ENCODE results near the gene MORN4. TPM values are rescaled to one million over a fixed set of nuclear protein-coding genes. Genes with fewer than 3 reads are reported as not detected.

The MORN4 gene
- total and polyA plus RNA-seq, 11 donors = 7.2 to 31.7 (median 12.8) TPM

- TF ChIP-seq CTCF (IDR thresholded peaks at IDR 0.05) = no peak
- TF ChIP-seq POLR2A (IDR thresholded peaks at IDR 0.05) = no peak
- no peak overlapping the region for H3K4me3 ChIP-seq
- peaks cover 0 to 15% (median 2%) of the 10 kb centered on the region in 12 donors for H3K4me1 ChIP-seq
- WGBS, 4 donors = 33 to 39% (median 38%) methylated on average over 4 of the region's 4 CpGs
- ATAC-seq (peak in 3 of 4 donors; percentile 34 to 74 (median 51)), DNase-seq (no peak)
- no peaks in the 10 kb centered on the region for H3K27me3 ChIP-seq
- H3K27ac ChIP-seq = peak overlapping the region in 5 of 12 donors; percentile 12 to 68 (median 21)
- no peaks in the 10 kb centered on the region for H3K36me3 ChIP-seq
- H3K9me3 ChIP-seq = no peaks in the 10 kb centered on the region
- intact Hi-C loops (cut with DNase I) = loop anchor here in 1 of 10 donors (10.0 kb wide), 1 partner anchor 223 kb away; the partner anchor contains the start of gene RRP12
Measured at GRCh38 chr10:97627731-97628130, 5.6 kb downstream of the MORN4 start.

GRCh38 chr10:97623277-97623676 is 10.0 kb downstream of the MORN4 start:
- TF ChIP-seq POLR2A (IDR thresholded peaks at IDR 0.05) (no peak), CTCF (IDR thresholded peaks at IDR 0.05) (no peak)
- Histone ChIP-seq H3K27me3 (no peaks in the 10 kb centered on the region), H3K4me1 (peaks cover 0 to 9% (median 0%) of the 10 kb centered on the region in 12 donors), H3K27ac (no peak overlapping the region), H3K4me3 (no peak overlapping the region), H3K9me3 (no peaks in the 10 kb centered on the region), H3K36me3 (peaks cover 0 to 6% (median 0%) of the 10 kb centered on the region in 9 donors)
- DNase-seq = no peak
- ATAC-seq = no peak
- intact Hi-C loops (cut with DNase I) = loop anchor here in 1 of 10 donors (10.0 kb wide), 1 partner anchor 218 kb away; the partner anchor contains the start of gene RRP12
- 88 to 100% (median 94%) methylated on average over 1 of the region's 1 CpG for WGBS, 4 donors

- H3K9me3 ChIP-seq = no peaks in the 10 kb centered on the region
- ATAC-seq = no peak
- no peaks in the 10 kb centered on the region for H3K27me3 ChIP-seq
- intact Hi-C loops (cut with DNase I) = loop anchor here in 2 of 10 donors (10.0 kb wide), 1 partner anchor 214 kb away; the partner anchor contains the start of gene RRP12 (in 2 of the 2)
- no peak for DNase-seq
- no peak overlapping the region for H3K27ac ChIP-seq
- 92 to 98% (median 97%) methylated on average over 4 of the region's 4 CpGs for WGBS, 4 donors
- H3K4me1 ChIP-seq = no peaks in the 10 kb centered on the region
- TF ChIP-seq CTCF (IDR thresholded peaks at IDR 0.05) (no peak), POLR2A (IDR thresholded peaks at IDR 0.05) (no peak)
- H3K4me3 ChIP-seq = no peak overlapping the region
- peaks cover 0 to 19% (median 0%) of the 10 kb centered on the region in 9 donors for H3K36me3 ChIP-seq
Measured at GRCh38 chr10:97618733-97619132, 14.6 kb downstream of the MORN4 start.

GRCh38 chr10:97618285-97618684 is 15.0 kb downstream of the MORN4 start:
- H3K9me3 ChIP-seq = no peaks in the 10 kb centered on the region
- no peak overlapping the region for H3K4me3 ChIP-seq
- TF ChIP-seq POLR2A (IDR thresholded peaks at IDR 0.05) (no peak), CTCF (IDR thresholded peaks at IDR 0.05) (no peak)
- no peaks in the 10 kb centered on the region for H3K27me3 ChIP-seq
- H3K4me1 ChIP-seq = no peaks in the 10 kb centered on the region
- intact Hi-C loops (cut with DNase I) = loop anchor here in 2 of 10 donors (10.0 kb wide), 1 partner anchor 213 kb away; the partner anchor contains the start of gene RRP12 (in 2 of the 2)
- 83 to 91% (median 89%) methylated on average over 4 of the region's 4 CpGs for WGBS, 4 donors
- no peak overlapping the region for H3K27ac ChIP-seq
- no peak for DNase-seq
- no peak for ATAC-seq
- H3K36me3 ChIP-seq = peaks cover 0 to 19% (median 0%) of the 10 kb centered on the region in 9 donors

All from heart left ventricle (tissue), 16 donors.